DND-41 (cell line): ENCODE results near the gene HERC4.

Experiments used
- ATAC-seq: fragments of 200-7000 bp; cut with Tn5 transposase; 3 replicates; pipeline ENCODE4 v1.9.1; 2021; ENCODE audit warnings: low read depth; ENCODE audit not compliant: insufficient read depth
- DNase-seq: peaks from one replicate; pipeline ENCODE4 v3.0.0-alpha.2; 2020
- H2AFZ ChIP-seq: 2 replicates; pipeline ENCODE4 v1.6.0; 2012; ENCODE audit warnings: low read depth, low read length
- H3K27ac ChIP-seq: 2 replicates; pipeline ENCODE4 v1.5.1; 2012; ENCODE audit warnings: low read length, inconsistent platforms
- H3K27me3 ChIP-seq: fragments of 200-600 bp; sonication (generic); 2 replicates; pipeline ENCODE4 v1.6.0; 2012; ENCODE audit warnings: low read length, mild to moderate bottlenecking, inconsistent platforms; ENCODE audit not compliant: insufficient read depth, poor library complexity
- H3K36me3 ChIP-seq: 2 replicates; pipeline ENCODE4 v1.5.1; 2012; ENCODE audit warnings: low read length, inconsistent platforms; ENCODE audit not compliant: insufficient read depth
- H3K4me1 ChIP-seq: 2 replicates; pipeline ENCODE4 v1.5.1; 2012; ENCODE audit warnings: mild to moderate bottlenecking, low read length; ENCODE audit not compliant: insufficient read depth
- H3K4me2 ChIP-seq: 2 replicates; pipeline ENCODE4 v1.6.0; 2012; ENCODE audit warnings: mild to moderate bottlenecking, moderate library complexity, low read length, inconsistent platforms; ENCODE audit not compliant: insufficient read depth
- H3K4me3 ChIP-seq, 2 experiments: fragments of 200-600 bp in 1 of 2; shearing (Covaris generic) in 1 of 2; 2 replicates each; pipeline ENCODE4 v1.5.1; 2012 to 2016; ENCODE audit warnings: inconsistent platforms in 2 of 2, low read length in 2 of 2, mild to moderate bottlenecking in 2 of 2, low read depth in 1 of 2, moderate library complexity in 1 of 2
- H3K79me2 ChIP-seq: 2 replicates; pipeline ENCODE4 v1.6.0; 2012; ENCODE audit warnings: low read length, inconsistent platforms; ENCODE audit not compliant: insufficient read depth
- H3K9ac ChIP-seq: 2 replicates; pipeline ENCODE4 v1.6.0; 2012; ENCODE audit warnings: low read depth, mild to moderate bottlenecking, inconsistent platforms, low read length, moderate library complexity
- H3K9me3 ChIP-seq: 2 replicates; pipeline ENCODE4 v1.5.1; 2012; ENCODE audit warnings: low read length, moderate library complexity, mild to moderate bottlenecking, inconsistent platforms; ENCODE audit not compliant: insufficient read depth, severe bottlenecking
- H4K20me1 ChIP-seq: 2 replicates; pipeline ENCODE4 v1.6.0; 2012; ENCODE audit warnings: low read length; ENCODE audit not compliant: insufficient read depth
- EZH2 ChIP-seq: IDR thresholded peaks from 3 replicates; pipeline ENCODE4 v1.6.1; 2012; ENCODE audit warnings: borderline replicate concordance, low read depth, mild to moderate bottlenecking, moderate library complexity, low read length, inconsistent platforms; ENCODE audit not compliant: severe bottlenecking
- TF ChIP-seq, protein P1 (sequence below): IDR thresholded peaks from 2 replicates; pipeline ENCODE4 v1.5.1; 2012; ENCODE audit warnings: borderline replicate concordance, low read length, moderate library complexity, mild to moderate bottlenecking; ENCODE audit not compliant: poor library complexity, severe bottlenecking; ENCODE audit errors: extremely low read depth

The HERC4 gene

DNA sequence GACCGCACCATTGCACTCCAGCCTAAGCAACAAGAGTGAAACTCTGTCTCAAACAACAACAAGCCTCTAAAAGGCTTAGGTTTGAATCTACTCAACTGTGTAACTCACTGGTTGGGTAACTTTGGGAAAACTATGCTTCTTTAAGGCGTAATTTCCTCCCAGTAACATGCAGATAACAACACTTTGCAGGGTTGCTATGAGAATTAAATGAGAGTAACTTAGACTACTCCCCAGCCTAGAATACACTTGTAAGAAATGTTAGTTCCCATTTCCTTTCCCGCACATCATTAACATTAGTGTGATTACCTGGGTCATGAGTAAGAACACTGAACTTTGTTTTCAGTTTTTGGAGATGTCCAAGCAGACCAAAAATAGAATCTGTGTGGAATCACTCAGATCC lies 28.8 kb upstream of the HERC4 start:
- Histone ChIP-seq H3K9me3 (no peaks in the 10 kb centered on the region), H3K36me3 (no peaks in the 10 kb centered on the region), H4K20me1 (no peaks in the 10 kb centered on the region), H3K4me2 (no peak overlapping the region), H3K27ac (no peak overlapping the region), H3K9ac (no peak overlapping the region), H3K27me3 (peaks cover 8% of the 10 kb centered on the region), H2AFZ (no peak overlapping the region), H3K4me3 (no peak overlapping the region), H3K4me1 (no peaks in the 10 kb centered on the region), H3K79me2 (no peaks in the 10 kb centered on the region)
- ATAC-seq (no peak), DNase-seq (no peak)
- TF ChIP-seq, protein P1, sequence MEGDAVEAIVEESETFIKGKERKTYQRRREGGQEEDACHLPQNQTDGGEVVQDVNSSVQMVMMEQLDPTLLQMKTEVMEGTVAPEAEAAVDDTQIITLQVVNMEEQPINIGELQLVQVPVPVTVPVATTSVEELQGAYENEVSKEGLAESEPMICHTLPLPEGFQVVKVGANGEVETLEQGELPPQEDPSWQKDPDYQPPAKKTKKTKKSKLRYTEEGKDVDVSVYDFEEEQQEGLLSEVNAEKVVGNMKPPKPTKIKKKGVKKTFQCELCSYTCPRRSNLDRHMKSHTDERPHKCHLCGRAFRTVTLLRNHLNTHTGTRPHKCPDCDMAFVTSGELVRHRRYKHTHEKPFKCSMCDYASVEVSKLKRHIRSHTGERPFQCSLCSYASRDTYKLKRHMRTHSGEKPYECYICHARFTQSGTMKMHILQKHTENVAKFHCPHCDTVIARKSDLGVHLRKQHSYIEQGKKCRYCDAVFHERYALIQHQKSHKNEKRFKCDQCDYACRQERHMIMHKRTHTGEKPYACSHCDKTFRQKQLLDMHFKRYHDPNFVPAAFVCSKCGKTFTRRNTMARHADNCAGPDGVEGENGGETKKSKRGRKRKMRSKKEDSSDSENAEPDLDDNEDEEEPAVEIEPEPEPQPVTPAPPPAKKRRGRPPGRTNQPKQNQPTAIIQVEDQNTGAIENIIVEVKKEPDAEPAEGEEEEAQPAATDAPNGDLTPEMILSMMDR = no peak
- no peak for TF ChIP-seq EZH2

DNA sequence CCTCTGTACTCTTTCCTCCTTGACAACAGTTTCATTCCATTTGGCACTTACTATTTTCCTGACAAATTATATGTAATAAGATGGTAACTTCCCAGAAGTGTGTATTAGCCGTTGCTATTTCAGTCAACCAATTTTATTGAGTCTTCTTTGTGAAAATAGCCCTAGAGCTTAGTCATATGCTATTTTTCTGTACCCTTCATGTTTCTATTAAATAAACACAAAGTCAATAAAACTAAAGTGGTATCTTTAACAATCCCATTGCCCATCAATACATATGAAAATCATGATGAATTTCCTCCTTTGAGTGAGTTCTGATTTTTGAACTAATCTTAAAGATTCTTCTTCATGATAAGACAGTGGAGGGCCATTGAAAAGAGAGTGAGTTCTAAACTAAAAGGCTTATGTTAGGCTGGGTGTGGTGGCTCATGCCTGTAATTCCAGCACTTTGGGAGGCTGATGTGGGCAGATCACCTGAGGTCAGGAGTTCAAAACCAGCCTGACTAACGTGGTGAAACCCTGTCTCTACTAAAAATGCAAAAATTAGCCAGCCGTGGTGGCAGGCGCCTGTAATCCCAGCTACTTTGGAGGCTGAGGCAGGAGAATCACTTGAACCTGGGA lies 28.3 kb upstream of the HERC4 start:
- H2AFZ ChIP-seq = no peak overlapping the region
- no peak overlapping the region for H3K4me3 ChIP-seq
- H3K4me1 ChIP-seq = no peaks in the 10 kb centered on the region
- no peaks in the 10 kb centered on the region for H3K9me3 ChIP-seq
- TF ChIP-seq, protein P1 = no peak
- TF ChIP-seq EZH2 = no peak
- no peak overlapping the region for H3K4me2 ChIP-seq
- ATAC-seq = no peak
- H3K79me2 ChIP-seq = no peaks in the 10 kb centered on the region
- H3K36me3 ChIP-seq = no peaks in the 10 kb centered on the region
- no peak overlapping the region for H3K27ac ChIP-seq
- H4K20me1 ChIP-seq = no peaks in the 10 kb centered on the region
- H3K27me3 ChIP-seq = peaks cover 8% of the 10 kb centered on the region
- no peak for DNase-seq
- H3K9ac ChIP-seq = no peak overlapping the region

DNA sequence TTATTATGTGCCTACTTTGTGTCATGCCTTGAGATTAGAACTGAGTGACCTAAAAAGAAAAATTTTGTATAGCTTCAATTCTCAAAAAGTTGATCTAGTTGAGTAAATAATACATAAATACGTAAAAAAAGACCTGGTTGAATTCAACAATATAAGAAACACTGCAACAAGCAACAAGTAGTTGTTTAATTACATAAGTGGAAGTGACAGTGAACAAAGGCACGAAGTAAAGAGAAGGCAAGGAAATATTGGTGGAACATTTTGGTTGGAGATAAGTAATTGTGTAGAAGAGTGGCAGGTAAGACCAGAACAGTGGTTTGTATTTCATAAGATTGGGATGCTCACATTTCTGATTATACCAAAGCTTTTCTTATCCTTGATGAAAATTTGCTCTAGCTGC lies 26.0 kb upstream of the HERC4 start:
- no peak for ATAC-seq
- no peak for DNase-seq
- H2AFZ ChIP-seq = no peak overlapping the region
- H3K27me3 ChIP-seq = peaks cover 8% of the 10 kb centered on the region
- H3K4me1 ChIP-seq = no peaks in the 10 kb centered on the region
- no peaks in the 10 kb centered on the region for H3K79me2 ChIP-seq
- no peaks in the 10 kb centered on the region for H3K9me3 ChIP-seq
- H3K4me3 ChIP-seq = no peak overlapping the region
- H3K4me2 ChIP-seq = no peak overlapping the region
- H4K20me1 ChIP-seq = no peaks in the 10 kb centered on the region
- H3K9ac ChIP-seq = no peak overlapping the region
- TF ChIP-seq EZH2 = no peak
- TF ChIP-seq, protein P1 = no peak
- H3K36me3 ChIP-seq = no peaks in the 10 kb centered on the region
- no peak overlapping the region for H3K27ac ChIP-seq

DNA sequence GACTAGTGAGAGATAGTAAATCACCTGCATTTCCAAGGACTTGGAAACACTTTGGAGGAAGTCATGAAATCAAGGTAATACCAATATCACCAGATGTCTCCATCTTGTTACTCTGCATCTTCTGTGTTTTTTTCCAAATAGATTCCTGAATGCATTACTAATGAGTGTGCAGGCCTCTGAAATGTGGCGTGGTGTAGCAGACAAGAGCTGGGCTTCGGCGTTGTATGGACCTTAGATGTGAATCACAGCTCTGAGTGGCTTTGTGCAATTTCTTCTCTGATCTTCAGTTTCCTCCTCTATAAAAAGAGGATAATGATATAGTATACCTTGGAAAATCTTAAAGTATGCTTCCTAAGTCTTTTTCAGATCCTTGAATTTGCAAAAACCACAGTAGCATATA lies 24.7 kb upstream of the HERC4 start:
- no peak overlapping the region for H3K27ac ChIP-seq
- H3K4me3 ChIP-seq = no peak overlapping the region

More for the DNA sequence above, 24.7 kb upstream of the HERC4 start:
- peaks cover 8% of the 10 kb centered on the region for H3K27me3 ChIP-seq
- no peak for TF ChIP-seq EZH2
- TF ChIP-seq, protein P1 = no peak
- H4K20me1 ChIP-seq = no peaks in the 10 kb centered on the region
- H3K4me1 ChIP-seq = no peaks in the 10 kb centered on the region
- no peaks in the 10 kb centered on the region for H3K79me2 ChIP-seq
- H3K36me3 ChIP-seq = no peaks in the 10 kb centered on the region
- H3K9me3 ChIP-seq = no peaks in the 10 kb centered on the region
- H3K9ac ChIP-seq = no peak overlapping the region
- DNase-seq = no peak
- ATAC-seq = no peak
- no peak overlapping the region for H3K4me2 ChIP-seq
- H2AFZ ChIP-seq = no peak overlapping the region
